BE2C (cell line): ENCODE measurements around the gene NBPF8. TPM values are rescaled to one million over a fixed set of nuclear protein-coding genes. Genes with fewer than 3 reads are reported as not detected.
A peak's percentile ranks its signal among the peaks of the same experiment; 100 is the strongest.
"Not testable (repeated sequence)": the region's sequence is repeated elsewhere in the genome, so short reads cannot be mapped to it uniquely, and the experiment has no call there.

ENCODE experiments used
- DNase-seq: peaks from one replicate; pipeline ENCODE4 v3.0.0-alpha.2; 2020
- H3K27me3 ChIP-seq: fragments of 250-450 bp; sonication (Bioruptor Pico); 2 replicates; pipeline ENCODE4 v1.5.1; 2020; ENCODE audit warnings: mild to moderate bottlenecking
- H3K36me3 ChIP-seq: fragments of 250-450 bp; sonication (Bioruptor Pico); 2 replicates; pipeline ENCODE4 v1.5.1; 2020; ENCODE audit warnings: mild to moderate bottlenecking
- H3K4me1 ChIP-seq: fragments of 250-450 bp; sonication (Bioruptor Pico); 2 replicates; pipeline ENCODE4 v1.5.1; 2020
- H3K4me3 ChIP-seq: 2 replicates; pipeline ENCODE4 v1.5.1; 2011; ENCODE audit warnings: low read depth, low read length
- H3K9me3 ChIP-seq: fragments of 250-450 bp; sonication (Bioruptor Pico); 2 replicates; pipeline ENCODE4 v1.5.1; 2020
- CTCF ChIP-seq: IDR thresholded peaks from 2 replicates; pipeline ENCODE4 v1.5.1; 2012; ENCODE audit warnings: mild to moderate bottlenecking, low read depth, low read length
- polyA plus RNA-seq: library from polyadenylated mRNA; unstranded; fragments of >200 nt; gene quantifications from one replicate; pipeline ENCODE4 v1.2.1, GENCODE V29; 2012; ENCODE audit warnings: low read depth, missing spikeins; ENCODE audit not compliant: insufficient read length, insufficient read depth

Gene NBPF8
- polyA plus RNA-seq, result 4.5 TPM

GRCh38 chr1:120414911-120415480, at the start of gene NBPF8:
Gene NBPF8 (plus strand): TSS chr1:120415035. CDS start chr1:120436523, 21,488 bp downstream.
- H3K9me3 ChIP-seq, H3K36me3 ChIP-seq, H3K4me1 ChIP-seq, H3K27me3 ChIP-seq: not testable (repeated sequence)
- peak within 1 kb of the TSS; percentile 64 for H3K4me3 ChIP-seq
- DNase-seq, result peak; percentile 78

GRCh38 chr1:120367709-120368108, 47.1 kb upstream of the NBPF8 start:
- H3K27me3 ChIP-seq, H3K9me3 ChIP-seq, H3K36me3 ChIP-seq, DNase-seq, H3K4me1 ChIP-seq, H3K4me3 ChIP-seq: not testable (repeated sequence)

GRCh38 chr1:120386651-120387050, 28.2 kb upstream of the NBPF8 start:
- not testable (repeated sequence) for H3K27me3 ChIP-seq, H3K4me1 ChIP-seq, H3K9me3 ChIP-seq, H3K4me3 ChIP-seq, H3K36me3 ChIP-seq, DNase-seq

- not testable (repeated sequence) for H3K9me3 ChIP-seq, H3K4me3 ChIP-seq, H3K4me1 ChIP-seq, H3K27me3 ChIP-seq, H3K36me3 ChIP-seq
- DNase-seq, result peak; percentile 25
Measured at GRCh38 chr1:120388597-120389126, 26.2 kb upstream of the NBPF8 start.

- not testable (repeated sequence) for DNase-seq, H3K9me3 ChIP-seq, H3K4me3 ChIP-seq, H3K4me1 ChIP-seq, H3K27me3 ChIP-seq, H3K36me3 ChIP-seq
Measured at GRCh38 chr1:120391365-120391764, 23.5 kb upstream of the NBPF8 start.

GRCh38 chr1:120393316-120394232, 21.3 kb upstream of the NBPF8 start:
- TF ChIP-seq CTCF, result 0 out of 2 replicates have a peak, but pooled peaks have one; percentile 9
- not testable (repeated sequence) for DNase-seq, H3K36me3 ChIP-seq, H3K4me3 ChIP-seq, H3K4me1 ChIP-seq, H3K9me3 ChIP-seq, H3K27me3 ChIP-seq

GRCh38 chr1:120405348-120405747, 9.5 kb upstream of the NBPF8 start:
- not testable (repeated sequence) for H3K36me3 ChIP-seq, H3K4me1 ChIP-seq, DNase-seq, H3K4me3 ChIP-seq, H3K9me3 ChIP-seq, H3K27me3 ChIP-seq

- not testable (repeated sequence) for H3K27me3 ChIP-seq, DNase-seq, H3K9me3 ChIP-seq, H3K36me3 ChIP-seq, H3K4me1 ChIP-seq
- peak overlapping the region; percentile 64 for H3K4me3 ChIP-seq
Measured at GRCh38 chr1:120414451-120414850, 384 bp upstream of the NBPF8 start.

- peak; percentile 14 for DNase-seq
- not testable (repeated sequence) for H3K27me3 ChIP-seq, H3K9me3 ChIP-seq, H3K4me1 ChIP-seq, H3K36me3 ChIP-seq
- H3K4me3 ChIP-seq, result peak overlapping the region; percentile 64
Measured at GRCh38 chr1:120415492-120415961, 692 bp downstream of the NBPF8 start.

GRCh38 chr1:120425063-120425462, 10.2 kb downstream of the NBPF8 start:
- not testable (repeated sequence) for H3K9me3 ChIP-seq, H3K27me3 ChIP-seq, H3K4me3 ChIP-seq, H3K4me1 ChIP-seq, DNase-seq, H3K36me3 ChIP-seq

GRCh38 chr1:120431626-120432025, 16.8 kb downstream of the NBPF8 start:
- not testable (repeated sequence) for H3K27me3 ChIP-seq, DNase-seq, H3K4me3 ChIP-seq, H3K36me3 ChIP-seq, H3K9me3 ChIP-seq, H3K4me1 ChIP-seq

GRCh38 chr1:120433831-120434230, 19.0 kb downstream of the NBPF8 start:
- not testable (repeated sequence) for H3K4me3 ChIP-seq, DNase-seq

GRCh38 chr1:120449124-120449523, 34.3 kb downstream of the NBPF8 start:
- not testable (repeated sequence) for H3K4me1 ChIP-seq, H3K9me3 ChIP-seq, H3K27me3 ChIP-seq, DNase-seq, H3K36me3 ChIP-seq, H3K4me3 ChIP-seq

More at GRCh38 chr1:120433831-120434230, 19.0 kb downstream of the NBPF8 start:
- not testable (repeated sequence) for H3K9me3 ChIP-seq, H3K4me1 ChIP-seq, H3K36me3 ChIP-seq, H3K27me3 ChIP-seq
